Activated naive CD4-positive, alpha-beta T cell treated with anti-CD3 and anti-CD28 coated beads for 36 hours (primary cell): ENCODE results near the gene TRAF2. TPM values are rescaled to one million over a fixed set of nuclear protein-coding genes. Genes with fewer than 3 reads are reported as not detected.
A peak's percentile ranks its signal among the peaks of the same experiment; 100 is the strongest.

Source experiments
- CTCF ChIA-PET: fragments of 350-600 bp; sonication (Branson Sonifier 250); formaldehyde crosslinking; loops from one replicate; lab custom pipeline; 2021; ENCODE audit warnings: antibody characterized with exemption; lab: Charles Lee
- DNase-seq: peaks from one replicate; pipeline ENCODE4 v3.0.0-alpha.2; 2020
- H3K27ac Mint-ChIP-seq: one replicate; pipeline ENCODE4 v1.8.0; 2021; ENCODE audit warnings: mild to moderate bottlenecking, mixed read lengths
- H3K27me3 Mint-ChIP-seq: one replicate; pipeline ENCODE4 v1.8.0; 2021; ENCODE audit warnings: low read depth, mixed read lengths
- H3K36me3 Mint-ChIP-seq: one replicate; pipeline ENCODE4 v1.8.0; 2021; ENCODE audit warnings: low read depth, mixed read lengths
- H3K4me1 Mint-ChIP-seq: one replicate; pipeline ENCODE4 v1.8.0; 2021; ENCODE audit warnings: low read depth, mixed read lengths
- H3K4me3 Mint-ChIP-seq: one replicate; pipeline ENCODE4 v1.8.0; 2021; ENCODE audit warnings: mild to moderate bottlenecking, moderate library complexity, mixed read lengths
- H3K9me3 Mint-ChIP-seq: one replicate; pipeline ENCODE4 v1.8.0; 2021; ENCODE audit warnings: mixed read lengths
- intact Hi-C: fragments of 100-400 bp; cut with micrococcal nuclease; formaldehyde crosslinking; loops from one replicate; pipeline ENCODE4 v1.15.1; 2023
- total RNA-seq, 2 experiments: library from RNA; stranded (reverse); gene quantifications; one replicate each; pipeline ENCODE4 v1.2.3, GENCODE V29; 2021

TRAF2 gene
- total RNA-seq, 2 experiments from 2014 or later, result 39.7 to 41.8 TPM

GRCh38 chr9:136927343-136928271, 41.3 kb downstream of the TRAF2 start:
- peaks cover 26% of the 10 kb centered on the region for H3K36me3 Mint-ChIP-seq
- no peaks in the 10 kb centered on the region for H3K27me3 Mint-ChIP-seq
- peaks cover 12% of the 10 kb centered on the region for H3K4me1 Mint-ChIP-seq
- H3K4me3 Mint-ChIP-seq, result no peak overlapping the region
- CTCF ChIA-PET, result interaction anchor here (0.8 to 1.3 kb wide), 2 partner anchors 35 to 85 kb away, joined by 3 to 6 read pairs; partner anchors contain the start of gene AJM1
- H3K27ac Mint-ChIP-seq, result no peak overlapping the region
- H3K9me3 Mint-ChIP-seq, result no peaks in the 10 kb centered on the region
- no peak for DNase-seq
- intact Hi-C loops, result no loop called here

GRCh38 chr9:136928591-136928990, 42.3 kb downstream of the TRAF2 start:
- peaks cover 30% of the 10 kb centered on the region for H3K36me3 Mint-ChIP-seq
- peaks cover 17% of the 10 kb centered on the region for H3K4me1 Mint-ChIP-seq
- intact Hi-C loops, result no loop called here
- CTCF ChIA-PET, result interaction anchor here (0.8 kb wide), 1 partner anchor 36 kb away, joined by 3 read pairs; no protein-coding TSS in a partner anchor
- H3K27ac Mint-ChIP-seq, result no peak overlapping the region
- no peaks in the 10 kb centered on the region for H3K9me3 Mint-ChIP-seq
- no peak overlapping the region for H3K4me3 Mint-ChIP-seq
- no peaks in the 10 kb centered on the region for H3K27me3 Mint-ChIP-seq
- DNase-seq, result no peak

- intact Hi-C loops, result no loop called here
- Mint-ChIP-seq H3K9me3 (no peaks in the 10 kb centered on the region), H3K27me3 (no peaks in the 10 kb centered on the region), H3K4me3 (no peak overlapping the region), H3K36me3 (peaks cover 27% of the 10 kb centered on the region), H3K4me1 (peaks cover 17% of the 10 kb centered on the region), H3K27ac (no peak overlapping the region)
- DNase-seq, result no peak
- CTCF ChIA-PET, result interaction anchor here (1.1 kb wide), 1 partner anchor 87 kb away, joined by 3 read pairs; the partner anchor contains the start of gene AJM1
Observed at GRCh38 chr9:136930014-136930413, 43.7 kb downstream of the TRAF2 start.

- Mint-ChIP-seq H3K4me1 (peaks cover 17% of the 10 kb centered on the region), H3K9me3 (no peaks in the 10 kb centered on the region), H3K4me3 (no peak overlapping the region), H3K36me3 (peaks cover 30% of the 10 kb centered on the region), H3K27ac (peak overlapping the region; percentile 82), H3K27me3 (no peaks in the 10 kb centered on the region)
- CTCF ChIA-PET, result interaction anchor here (1.0 kb wide), 1 partner anchor 88 kb away, joined by 3 read pairs; no protein-coding TSS in a partner anchor
- intact Hi-C loops, result no loop called here
- DNase-seq, result no peak
Observed at GRCh38 chr9:136931611-136932130, 45.4 kb downstream of the TRAF2 start.

GRCh38 chr9:136934277-136934676, 48.0 kb downstream of the TRAF2 start:
- peaks cover 30% of the 10 kb centered on the region for H3K36me3 Mint-ChIP-seq

GRCh38 chr9:136935651-136936050, 49.3 kb downstream of the TRAF2 start:
- H3K36me3 Mint-ChIP-seq, result peaks cover 31% of the 10 kb centered on the region
- H3K9me3 Mint-ChIP-seq, result no peaks in the 10 kb centered on the region
- no peaks in the 10 kb centered on the region for H3K27me3 Mint-ChIP-seq
- intact Hi-C loops, result no loop called here
- no peak for DNase-seq
- H3K27ac Mint-ChIP-seq, result no peak overlapping the region
- H3K4me3 Mint-ChIP-seq, result no peak overlapping the region
- peaks cover 17% of the 10 kb centered on the region for H3K4me1 Mint-ChIP-seq
- CTCF ChIA-PET, result no interaction called here

More at GRCh38 chr9:136934277-136934676, 48.0 kb downstream of the TRAF2 start:
- Mint-ChIP-seq H3K27ac (no peak overlapping the region), H3K9me3 (no peaks in the 10 kb centered on the region), H3K27me3 (no peaks in the 10 kb centered on the region), H3K4me3 (no peak overlapping the region), H3K4me1 (peaks cover 17% of the 10 kb centered on the region)
- CTCF ChIA-PET, result no interaction called here
- DNase-seq, result no peak
- intact Hi-C loops, result no loop called here

- Mint-ChIP-seq H3K36me3 (peaks cover 33% of the 10 kb centered on the region), H3K4me1 (peaks cover 14% of the 10 kb centered on the region), H3K27ac (no peak overlapping the region), H3K27me3 (no peaks in the 10 kb centered on the region), H3K4me3 (no peak overlapping the region), H3K9me3 (no peaks in the 10 kb centered on the region)
- intact Hi-C loops, result no loop called here
- no peak for DNase-seq
- CTCF ChIA-PET, result interaction anchor here (1.1 kb wide), 1 partner anchor 12 kb away, joined by 3 read pairs; no protein-coding TSS in a partner anchor
Observed at GRCh38 chr9:136936645-136937170, 50.4 kb downstream of the TRAF2 start.

GRCh38 chr9:136937186-136938001, 51.1 kb downstream of the TRAF2 start:
- no peaks in the 10 kb centered on the region for H3K9me3 Mint-ChIP-seq
- intact Hi-C loops, result no loop called here
- peaks cover 33% of the 10 kb centered on the region for H3K36me3 Mint-ChIP-seq
- no peaks in the 10 kb centered on the region for H3K27me3 Mint-ChIP-seq
- peaks cover 9% of the 10 kb centered on the region for H3K4me1 Mint-ChIP-seq
- H3K4me3 Mint-ChIP-seq, result no peak overlapping the region
- CTCF ChIA-PET, result interaction anchor here (1.1 to 2.4 kb wide), 2 partner anchors 11 to 95 kb away, joined by 3 to 5 read pairs; partner anchors contain the start of gene AJM1
- H3K27ac Mint-ChIP-seq, result no peak overlapping the region
- no peak for DNase-seq

GRCh38 chr9:136939431-136939995, 53.2 kb downstream of the TRAF2 start:
- Mint-ChIP-seq H3K9me3 (no peaks in the 10 kb centered on the region), H3K36me3 (peaks cover 31% of the 10 kb centered on the region), H3K27ac (peak overlapping the region; percentile 8), H3K4me1 (peaks cover 5% of the 10 kb centered on the region), H3K27me3 (no peaks in the 10 kb centered on the region), H3K4me3 (no peak overlapping the region)
- no peak for DNase-seq
- intact Hi-C loops, result no loop called here
- CTCF ChIA-PET, result interaction anchor here (0.6 to 2.4 kb wide), 3 partner anchors 15 to 107 kb away, joined by 3 to 5 read pairs (median 3); partner anchors contain the start of gene AJM1

- DNase-seq, result no peak
- Mint-ChIP-seq H3K27me3 (no peaks in the 10 kb centered on the region), H3K36me3 (peaks cover 29% of the 10 kb centered on the region), H3K9me3 (no peaks in the 10 kb centered on the region), H3K27ac (no peak overlapping the region), H3K4me1 (peaks cover 9% of the 10 kb centered on the region), H3K4me3 (no peak overlapping the region)
- intact Hi-C loops, result no loop called here
- CTCF ChIA-PET, result interaction anchor here (2.4 kb wide), 1 partner anchor 98 kb away, joined by 5 read pairs; the partner anchor contains the start of gene AJM1
Observed at GRCh38 chr9:136939996-136940525, 53.7 kb downstream of the TRAF2 start.

- Mint-ChIP-seq H3K9me3 (no peaks in the 10 kb centered on the region), H3K4me3 (no peak overlapping the region), H3K27ac (no peak overlapping the region), H3K36me3 (peaks cover 29% of the 10 kb centered on the region), H3K27me3 (no peaks in the 10 kb centered on the region), H3K4me1 (peaks cover 9% of the 10 kb centered on the region)
- CTCF ChIA-PET, result no interaction called here
- intact Hi-C loops, result no loop called here
- DNase-seq, result no peak
Observed at GRCh38 chr9:136940526-136941230, 54.4 kb downstream of the TRAF2 start.
